ENCODE results near the gene HDAC4.

GRCh38 chr2:239302808-239303557 lies 97.8 kb downstream of the HDAC4 start:
- TF ChIP-seq, protein P1, sequence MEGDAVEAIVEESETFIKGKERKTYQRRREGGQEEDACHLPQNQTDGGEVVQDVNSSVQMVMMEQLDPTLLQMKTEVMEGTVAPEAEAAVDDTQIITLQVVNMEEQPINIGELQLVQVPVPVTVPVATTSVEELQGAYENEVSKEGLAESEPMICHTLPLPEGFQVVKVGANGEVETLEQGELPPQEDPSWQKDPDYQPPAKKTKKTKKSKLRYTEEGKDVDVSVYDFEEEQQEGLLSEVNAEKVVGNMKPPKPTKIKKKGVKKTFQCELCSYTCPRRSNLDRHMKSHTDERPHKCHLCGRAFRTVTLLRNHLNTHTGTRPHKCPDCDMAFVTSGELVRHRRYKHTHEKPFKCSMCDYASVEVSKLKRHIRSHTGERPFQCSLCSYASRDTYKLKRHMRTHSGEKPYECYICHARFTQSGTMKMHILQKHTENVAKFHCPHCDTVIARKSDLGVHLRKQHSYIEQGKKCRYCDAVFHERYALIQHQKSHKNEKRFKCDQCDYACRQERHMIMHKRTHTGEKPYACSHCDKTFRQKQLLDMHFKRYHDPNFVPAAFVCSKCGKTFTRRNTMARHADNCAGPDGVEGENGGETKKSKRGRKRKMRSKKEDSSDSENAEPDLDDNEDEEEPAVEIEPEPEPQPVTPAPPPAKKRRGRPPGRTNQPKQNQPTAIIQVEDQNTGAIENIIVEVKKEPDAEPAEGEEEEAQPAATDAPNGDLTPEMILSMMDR (IDR thresholded peaks at IDR 0.05): no peak
- no peak for TF ChIP-seq EZH2 (IDR thresholded peaks at IDR 0.05; ENCODE audit: borderline replicate concordance, insufficient read depth, low read depth, low read length, poor library complexity, severe bottlenecking)
